HEK293T (cell line): ENCODE data around the gene IL17RC.
"Not testable (repeated sequence)": the region's sequence is repeated elsewhere in the genome, so short reads cannot be mapped to it uniquely, and the experiment has no call there.

Experiments
- ARNT ChIP-seq: fragments of 450-650 bp; IDR thresholded peaks from 2 replicates; pipeline ENCODE4 v1.6.1; 2017; ENCODE audit warnings: mild to moderate bottlenecking
- BHLHE40 ChIP-seq: fragments of 450-650 bp; IDR thresholded peaks from 2 replicates; pipeline ENCODE4 v1.6.1; 2016; ENCODE audit warnings: mild to moderate bottlenecking, moderate library complexity, borderline replicate concordance
- ELF4 ChIP-seq: fragments of 450-650 bp; IDR thresholded peaks from 2 replicates; pipeline ENCODE4 v1.6.1; 2017; ENCODE audit warnings: antibody characterized with exemption
- FOXA1 ChIP-seq: fragments of 450-650 bp; IDR thresholded peaks from 2 replicates; pipeline ENCODE4 v1.6.1; 2016; ENCODE audit warnings: mild to moderate bottlenecking
- FOXK2 ChIP-seq: fragments of 450-650 bp; IDR thresholded peaks from 2 replicates; pipeline ENCODE4 v1.6.1; 2016; ENCODE audit warnings: mild to moderate bottlenecking
- FOXM1 ChIP-seq: fragments of 450-650 bp; IDR thresholded peaks from 2 replicates; pipeline ENCODE4 v1.6.1; 2017; ENCODE audit warnings: mild to moderate bottlenecking, borderline replicate concordance
- L3MBTL2 ChIP-seq: fragments of 450-650 bp; conservative IDR thresholded peaks from 2 replicates; pipeline ENCODE4 v1.6.1; 2016; ENCODE audit warnings: mild to moderate bottlenecking
- LEF1 ChIP-seq: fragments of 450-650 bp; IDR thresholded peaks from 2 replicates; pipeline ENCODE4 v1.6.1; 2017; ENCODE audit warnings: mild to moderate bottlenecking, borderline replicate concordance
- PKNOX1 ChIP-seq: fragments of 450-650 bp; IDR thresholded peaks from 2 replicates; pipeline ENCODE4 v1.6.1; 2016
- SP1 ChIP-seq: fragments of 450-650 bp; IDR thresholded peaks from 2 replicates; pipeline ENCODE4 v1.6.1; 2017
- TARDBP ChIP-seq: fragments of 450-650 bp; IDR thresholded peaks from 2 replicates; pipeline ENCODE4 v1.6.1; 2016
- ZNF384 ChIP-seq: fragments of 450-650 bp; IDR thresholded peaks from 2 replicates; pipeline ENCODE4 v1.6.1; 2016

GRCh38 chr3:9895715-9896114 lies 21.2 kb upstream of the IL17RC start:
- TF ChIP-seq LEF1, SP1, ARNT, FOXM1, PKNOX1, FOXK2, TARDBP, L3MBTL2, BHLHE40, ZNF384, ELF4, FOXA1: not testable (repeated sequence)
